H9 (cell line): Measurements from ENCODE around the gene ABCB11. TPM values are rescaled to one million over a fixed set of nuclear protein-coding genes. Genes with fewer than 3 reads are reported as not detected.

Experiments used
- DNase-seq: peaks from one replicate; pipeline ENCODE4 v3.0.0-alpha.2; 2017
- H2AFZ ChIP-seq: one replicate; pipeline ENCODE4 v1.6.1; 2013; ENCODE audit warnings: mild to moderate bottlenecking, low read length, control low read depth, moderate library complexity
- H2AK5ac ChIP-seq: 2 replicates; pipeline ENCODE4 v1.6.1; 2013; ENCODE audit warnings: low read length, control low read depth, mixed read lengths; ENCODE audit not compliant: insufficient read length
- H2BK120ac ChIP-seq: one replicate; pipeline ENCODE4 v1.6.1; 2013; ENCODE audit warnings: low read depth, mild to moderate bottlenecking, low read length, control low read depth, inconsistent platforms; ENCODE audit not compliant: poor library complexity, severe bottlenecking
- H2BK12ac ChIP-seq: 2 replicates; pipeline ENCODE4 v1.6.1; 2013; ENCODE audit warnings: low read length, control low read depth, mixed read lengths, low read depth; ENCODE audit not compliant: insufficient read length
- H2BK15ac ChIP-seq: 2 replicates; pipeline ENCODE4 v1.6.1; 2013; ENCODE audit warnings: low read depth, low read length, control low read depth
- H2BK20ac ChIP-seq: one replicate; pipeline ENCODE4 v1.6.1; 2013; ENCODE audit warnings: low read depth, mild to moderate bottlenecking, low read length, control low read depth, inconsistent platforms; ENCODE audit not compliant: poor library complexity, severe bottlenecking
- H2BK5ac ChIP-seq: 2 replicates; pipeline ENCODE4 v1.6.1; 2013; ENCODE audit warnings: low read length, control low read depth, mixed read lengths; ENCODE audit not compliant: insufficient read length
- H3K14ac ChIP-seq: 2 replicates; pipeline ENCODE4 v1.6.1; 2013; ENCODE audit warnings: low read length, control low read depth; ENCODE audit not compliant: insufficient read depth
- H3K18ac ChIP-seq: 2 replicates; pipeline ENCODE4 v1.6.1; 2013; ENCODE audit warnings: low read depth, mild to moderate bottlenecking, mixed read lengths, low read length, control low read depth; ENCODE audit not compliant: insufficient read length
- H3K23ac ChIP-seq: 2 replicates; pipeline ENCODE4 v1.6.1; 2013; ENCODE audit warnings: low read length, control low read depth, mixed read lengths, low read depth; ENCODE audit not compliant: insufficient read length
- H3K23me2 ChIP-seq: 2 replicates; pipeline ENCODE4 v1.6.1; 2013; ENCODE audit warnings: low read depth, mild to moderate bottlenecking, mixed read lengths, low read length, control low read depth; ENCODE audit not compliant: insufficient read length, poor library complexity, severe bottlenecking
- H3K27ac ChIP-seq: 2 replicates; pipeline ENCODE4 v1.5.1; 2013; ENCODE audit warnings: low read length, control low read depth, mixed read lengths, low read depth; ENCODE audit not compliant: insufficient read length
- H3K27me3 ChIP-seq: 2 replicates; pipeline ENCODE4 v1.6.1; 2013; ENCODE audit warnings: low read length, control low read depth, inconsistent platforms; ENCODE audit not compliant: insufficient read depth
- H3K4ac ChIP-seq: 2 replicates; pipeline ENCODE4 v1.6.1; 2013; ENCODE audit warnings: low read depth, mild to moderate bottlenecking, control low read depth, inconsistent platforms, low read length, moderate library complexity
- H3K4me1 ChIP-seq: 2 replicates; pipeline ENCODE4 v1.6.1; 2013; ENCODE audit warnings: low read length, control low read depth, inconsistent platforms; ENCODE audit not compliant: insufficient read depth
- H3K4me2 ChIP-seq: 2 replicates; pipeline ENCODE4 v1.6.1; 2013; ENCODE audit warnings: low read length, control low read depth, mixed read lengths; ENCODE audit not compliant: insufficient read length, insufficient read depth
- H3K56ac ChIP-seq: 2 replicates; pipeline ENCODE4 v1.6.1; 2013; ENCODE audit warnings: low read depth, mild to moderate bottlenecking, mixed read lengths, low read length, control low read depth; ENCODE audit not compliant: insufficient read length
- H3K79me1 ChIP-seq: 2 replicates; pipeline ENCODE4 v1.6.1; 2013; ENCODE audit warnings: low read depth, mild to moderate bottlenecking, moderate library complexity, low read length, control low read depth, inconsistent platforms; ENCODE audit not compliant: insufficient read depth, poor library complexity, severe bottlenecking
- H3K79me2 ChIP-seq: 2 replicates; pipeline ENCODE4 v1.6.1; 2013; ENCODE audit warnings: low read length, control low read depth, inconsistent platforms; ENCODE audit not compliant: insufficient read depth
- H3K9ac ChIP-seq: 2 replicates; pipeline ENCODE4 v1.6.1; 2013; ENCODE audit warnings: low read length, control low read depth, mixed read lengths; ENCODE audit not compliant: insufficient read length; ENCODE audit errors: extremely low read depth
- H3K9me3 ChIP-seq: one replicate; pipeline ENCODE4 v1.6.1; 2013; ENCODE audit warnings: low read depth, low read length, inconsistent platforms; ENCODE audit not compliant: control insufficient read depth
- H3T11ph ChIP-seq: one replicate; pipeline ENCODE4 v1.6.1; 2013; ENCODE audit warnings: mild to moderate bottlenecking, low read length, control low read depth, inconsistent platforms
- H4K20me1 ChIP-seq: one replicate; pipeline ENCODE4 v1.6.1; 2013; ENCODE audit not compliant: control insufficient read depth, insufficient read length, insufficient read depth
- H4K5ac ChIP-seq: 2 replicates; pipeline ENCODE4 v1.6.1; 2013; ENCODE audit warnings: low read depth, mild to moderate bottlenecking, mixed read lengths, low read length, control low read depth; ENCODE audit not compliant: insufficient read length
- H4K8ac ChIP-seq: replicated peaks from 2 replicates; pipeline ENCODE4 v1.6.1; 2013; ENCODE audit warnings: low read length, control low read depth, mixed read lengths, low read depth; ENCODE audit not compliant: insufficient read length
- H4K91ac ChIP-seq: 2 replicates; pipeline ENCODE4 v1.6.1; 2013; ENCODE audit warnings: low read depth, mild to moderate bottlenecking, moderate library complexity, mixed read lengths, low read length, control low read depth; ENCODE audit not compliant: insufficient read length
- H3K27ac Mint-ChIP-seq, 3 experiments: 2 replicates in 2 of 3; 3 replicates in 1 of 3; pipeline ENCODE4 v1.8.0; 2020 to 2021; ENCODE audit warnings: mixed read lengths in 3 of 3, mild to moderate bottlenecking in 1 of 3, moderate library complexity in 1 of 3
- H3K27me3 Mint-ChIP-seq: 2 replicates; pipeline ENCODE4 v1.8.0; 2021; ENCODE audit warnings: low read depth, mild to moderate bottlenecking, moderate library complexity, mixed read lengths
- H3K36me3 Mint-ChIP-seq, 3 experiments: 2 replicates in 2 of 3; 3 replicates in 1 of 3; pipeline ENCODE4 v1.8.0; 2020 to 2021; ENCODE audit warnings: low read depth in 3 of 3, mixed read lengths in 3 of 3; ENCODE audit not compliant: insufficient read depth in 1 of 3
- H3K4me1 Mint-ChIP-seq, 2 experiments: 2 replicates each; pipeline ENCODE4 v1.8.0; 2020; ENCODE audit warnings: mixed read lengths in 2 of 2
- H3K4me3 Mint-ChIP-seq, 2 experiments: 2 replicates in 1 of 2; 3 replicates in 1 of 2; pipeline ENCODE4 v1.8.0; 2020 to 2021; ENCODE audit warnings: mild to moderate bottlenecking in 2 of 2, mixed read lengths in 2 of 2, moderate library complexity in 1 of 2
- H3K9me3 Mint-ChIP-seq, 2 experiments: 2 replicates in 1 of 2; 3 replicates in 1 of 2; pipeline ENCODE4 v1.8.0; 2020; ENCODE audit warnings: mild to moderate bottlenecking in 2 of 2, mixed read lengths in 2 of 2, moderate library complexity in 1 of 2
- WGBS: extraction: QIAGEN DNeasy Blood & Tissue Kit; methylation state at CpG from one replicate; pipeline ENCODE4 v1.1.7; 2013; ENCODE audit warnings: missing lambda C conversion rate, low lambda C conversion rate, mixed read lengths; ENCODE audit not compliant: insufficient read length; ENCODE audit errors: extremely low coverage; 5-methylcytosine and 5-hydroxymethylcytosine counted together
- total RNA-seq: library from RNA; stranded (reverse); gene quantifications from 2 replicates; pipeline ENCODE4 v1.2.1, GENCODE V29; 2021
- TF ChIP-seq, protein P1 (sequence below): fragments of 200-600 bp; sonication (generic); conservative IDR thresholded peaks from 3 replicates; pipeline ENCODE4 v1.8.0; 2021; ENCODE audit warnings: antibody characterized with exemption, mild to moderate bottlenecking

The ABCB11 gene
- total RNA-seq, 1 experiment from 2014 or later, result not detected

DNA sequence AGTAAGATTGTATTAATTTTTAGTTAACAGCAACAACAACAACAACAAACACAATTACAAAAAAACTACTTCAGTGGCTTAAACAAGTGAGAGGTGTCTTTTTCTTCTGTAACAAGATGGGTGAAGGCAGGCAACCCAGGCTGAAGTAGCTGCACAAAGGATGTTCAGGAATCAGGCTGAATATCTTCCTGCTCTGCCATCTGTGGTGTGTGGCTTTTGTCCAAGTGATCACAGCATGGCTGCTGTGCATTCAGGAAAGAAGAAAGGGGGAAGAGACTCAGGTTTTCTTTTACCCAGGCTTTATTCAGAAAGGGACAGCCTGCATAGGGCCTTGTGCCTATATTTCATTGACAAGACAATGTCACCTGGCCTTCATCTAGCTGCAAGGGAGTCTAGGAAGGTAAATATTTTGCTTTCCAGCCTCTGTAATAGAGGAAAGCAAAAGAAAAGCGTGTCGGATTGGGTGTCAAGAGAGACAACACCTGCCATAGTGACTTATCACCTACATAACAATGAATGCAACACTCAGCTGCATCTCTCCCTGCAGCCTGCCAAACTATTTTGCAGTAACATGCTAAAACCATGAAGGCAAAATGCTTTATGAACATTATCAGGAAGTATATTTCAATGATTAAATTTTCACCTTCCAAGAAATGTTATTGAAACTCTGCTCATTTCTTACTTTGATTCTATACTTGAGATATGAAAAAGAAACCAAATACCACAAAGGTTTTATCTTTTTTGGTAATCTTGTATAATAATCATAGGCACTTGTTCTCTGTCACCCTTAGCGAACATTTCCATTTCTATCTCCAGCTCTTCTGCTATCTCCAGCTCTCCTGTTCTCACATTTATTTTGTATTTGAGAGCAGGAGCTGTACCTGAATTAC is 115.4 kb downstream of the ABCB11 start:
- Histone ChIP-seq H3K56ac (no peak overlapping the region), H3K4me1 (peaks cover 10% of the 10 kb centered on the region), H3K14ac (no peak overlapping the region), H3K4me2 (no peak overlapping the region), H3K79me2 (no peaks in the 10 kb centered on the region), H4K8ac (no peak overlapping the region), H2BK120ac (no peak overlapping the region), H2AK5ac (no peak overlapping the region), H4K91ac (no peak overlapping the region), H3K27me3 (no peaks in the 10 kb centered on the region; the same call in 1 of the 2 replicates), H4K20me1 (no peaks in the 10 kb centered on the region), H2AFZ (no peak overlapping the region), H3K79me1 (no peaks in the 10 kb centered on the region), H3K9me3 (no peaks in the 10 kb centered on the region), H2BK15ac (no peak overlapping the region), H2BK20ac (no peak overlapping the region), H3K23ac (no peak overlapping the region), H2BK12ac (no peak overlapping the region), H3K4ac (no peak overlapping the region), H2BK5ac (no peak overlapping the region), H3K23me2 (no peaks in the 10 kb centered on the region), H3T11ph (no peak overlapping the region), H3K18ac (no peak overlapping the region), H3K9ac (no peak overlapping the region), H3K27ac (no peak overlapping the region), H4K5ac (no peak overlapping the region)
- no peak overlapping the region for H3K27ac Mint-ChIP-seq
- DNase-seq, result no peak
- H3K27me3 Mint-ChIP-seq, result no peaks in the 10 kb centered on the region
- no CpG with 5 or more reads among the region's 3 CpGs for WGBS
- peaks cover 0 to 11% (median 5%) of the 10 kb centered on the region in 3 experiments; a peak in 4 of 7 replicates for H3K36me3 Mint-ChIP-seq
- TF ChIP-seq, protein P1, sequence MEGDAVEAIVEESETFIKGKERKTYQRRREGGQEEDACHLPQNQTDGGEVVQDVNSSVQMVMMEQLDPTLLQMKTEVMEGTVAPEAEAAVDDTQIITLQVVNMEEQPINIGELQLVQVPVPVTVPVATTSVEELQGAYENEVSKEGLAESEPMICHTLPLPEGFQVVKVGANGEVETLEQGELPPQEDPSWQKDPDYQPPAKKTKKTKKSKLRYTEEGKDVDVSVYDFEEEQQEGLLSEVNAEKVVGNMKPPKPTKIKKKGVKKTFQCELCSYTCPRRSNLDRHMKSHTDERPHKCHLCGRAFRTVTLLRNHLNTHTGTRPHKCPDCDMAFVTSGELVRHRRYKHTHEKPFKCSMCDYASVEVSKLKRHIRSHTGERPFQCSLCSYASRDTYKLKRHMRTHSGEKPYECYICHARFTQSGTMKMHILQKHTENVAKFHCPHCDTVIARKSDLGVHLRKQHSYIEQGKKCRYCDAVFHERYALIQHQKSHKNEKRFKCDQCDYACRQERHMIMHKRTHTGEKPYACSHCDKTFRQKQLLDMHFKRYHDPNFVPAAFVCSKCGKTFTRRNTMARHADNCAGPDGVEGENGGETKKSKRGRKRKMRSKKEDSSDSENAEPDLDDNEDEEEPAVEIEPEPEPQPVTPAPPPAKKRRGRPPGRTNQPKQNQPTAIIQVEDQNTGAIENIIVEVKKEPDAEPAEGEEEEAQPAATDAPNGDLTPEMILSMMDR, result no peak
- H3K4me1 Mint-ChIP-seq, result peaks cover 40 to 41% of the 10 kb centered on the region in 2 experiments
- H3K9me3 Mint-ChIP-seq, result peaks cover 7 to 9% of the 10 kb centered on the region in 2 experiments
- H3K4me3 Mint-ChIP-seq, result no peak overlapping the region
